Lower leg skin (tissue), 4 donors: ENCODE results near the gene BAMBI. TPM values are rescaled to one million over a fixed set of nuclear protein-coding genes. Genes with fewer than 3 reads are reported as not detected.
A peak's percentile ranks its signal among the peaks of the same experiment; 100 is the strongest.

Experiments used
- DNase-seq, 2 donors: peaks; one replicate each; pipeline ENCODE4 v3.0.0-alpha.2; 2019; ENCODE audit warnings: low spot score in 2 of 2
- H3K4me3 ChIP-seq: fragments of 200-600 bp; sonication (generic); 2 replicates; pipeline ENCODE4 v1.5.1; 2017; ENCODE audit warnings: mild to moderate bottlenecking, low read depth; ENCODE audit not compliant: poor library complexity, severe bottlenecking
- CTCF ChIP-seq, 3 donors: fragments of 450-650 bp; IDR thresholded peaks; one replicate each; pipeline ENCODE4 v1.5.1; 2016; ENCODE audit warnings: antibody characterized with exemption in 3 of 3, mild to moderate bottlenecking in 3 of 3, moderate library complexity in 2 of 3
- POLR2A ChIP-seq, 2 donors: fragments of 450-650 bp; IDR thresholded peaks; one replicate each; pipeline ENCODE4 v1.6.1; 2016 to 2017; ENCODE audit warnings: antibody characterized with exemption in 2 of 2, mild to moderate bottlenecking in 1 of 2, moderate library complexity in 1 of 2
- WGBS, 2 donors: methylation state at CpG; one replicate each; pipeline ENCODE4 v1.1.5; 2018; 5-methylcytosine and 5-hydroxymethylcytosine counted together
- intact Hi-C: fragments of 100-400 bp; cut with DNase I; formaldehyde crosslinking; loops from one replicate; pipeline ENCODE4 v1.15.0; 2023; ENCODE audit warnings: low total_unique reads
- total RNA-seq, 4 donors: library from RNA; depleted of rRNA; stranded (reverse); fragments of >200 nt; gene quantifications; one replicate each; pipeline ENCODE4 v1.1.0, GENCODE V29; 2016

The BAMBI gene
- total RNA-seq, 4 donors from 2014 or later = 4.0 to 14.8 (median 11.1) TPM

- TF ChIP-seq POLR2A (IDR thresholded peaks at IDR 0.05) (no peak), CTCF (IDR thresholded peaks at IDR 0.05) (no peak)
- no peak overlapping the region for H3K4me3 ChIP-seq
- 45 to 58% methylated on average over 15 of the region's 15 CpGs for WGBS, 2 donors
- peak in 1 of 2 donors; percentile 37 for DNase-seq
- intact Hi-C loops = no loop called here
These were observed 2.4 kb downstream of the BAMBI start for GRCh38 chr10:28679581-28680357.

GRCh38 chr10:28680358-28680752 is 3.0 kb downstream of the BAMBI start:
- intact Hi-C loops = no loop called here
- TF ChIP-seq CTCF (IDR thresholded peaks at IDR 0.05) = no peak
- TF ChIP-seq POLR2A (IDR thresholded peaks at IDR 0.05) = no peak
- H3K4me3 ChIP-seq = no peak overlapping the region
- DNase-seq = no peak
- WGBS, 2 donors = 51 to 54% methylated on average over 1 of the region's 1 CpG

- peak in 1 of 2 donors; percentile 81 for DNase-seq
- WGBS, 2 donors = 76 to 77% methylated on average over 6 of the region's 6 CpGs
- TF ChIP-seq CTCF (IDR thresholded peaks at IDR 0.05) (no peak), POLR2A (IDR thresholded peaks at IDR 0.05) (no peak)
- intact Hi-C loops = no loop called here
- H3K4me3 ChIP-seq = no peak overlapping the region
These were observed 4.0 kb downstream of the BAMBI start for GRCh38 chr10:28681291-28681763.

GRCh38 chr10:28681928-28682750 is 4.8 kb downstream of the BAMBI start:
- peak in 1 of 2 donors; percentile 45 for DNase-seq
- TF ChIP-seq CTCF (IDR thresholded peaks at IDR 0.05) (no peak), POLR2A (IDR thresholded peaks at IDR 0.05) (no peak)
- no peak overlapping the region for H3K4me3 ChIP-seq
- intact Hi-C loops = no loop called here
- WGBS, 2 donors = 80 to 87% methylated on average over 14 of the region's 14 CpGs

GRCh38 chr10:28684157-28684985 is 7.0 kb downstream of the BAMBI start:
- TF ChIP-seq CTCF (IDR thresholded peaks at IDR 0.05) (no peak), POLR2A (IDR thresholded peaks at IDR 0.05) (no peak)
- peak in 1 of 2 donors; percentile 31 for DNase-seq
- 94 to 97% methylated on average over 13 of the region's 13 CpGs for WGBS, 2 donors
- intact Hi-C loops = no loop called here
- no peak overlapping the region for H3K4me3 ChIP-seq
